IMR-90 (cell line): ENCODE measurements around the gene PRAMEF13.
"Not testable (repeated sequence)": the region's sequence is repeated elsewhere in the genome, so short reads cannot be mapped to it uniquely, and the experiment has no call there.

Experiments
- BHLHE40 ChIP-seq: fragments of 150-350 bp; IDR thresholded peaks from 2 replicates; pipeline ENCODE4 v1.6.1; 2016; ENCODE audit warnings: mild to moderate bottlenecking, low read depth, low read length
- CEBPB ChIP-seq: IDR thresholded peaks from 2 replicates; pipeline ENCODE4 v1.6.1; 2012; ENCODE audit warnings: low read depth, low read length, improper control_type of control experiment
- CHD1 ChIP-seq: IDR thresholded peaks from 2 replicates; pipeline ENCODE4 v1.6.1; 2012; ENCODE audit warnings: low read depth, low read length, improper control_type of control experiment
- FOS ChIP-seq: fragments of 150-350 bp; IDR thresholded peaks from 2 replicates; pipeline ENCODE4 v1.6.1; 2016; ENCODE audit warnings: low read depth, low read length
- MAFK ChIP-seq: IDR thresholded peaks from 2 replicates; pipeline ENCODE4 v1.6.1; 2012; ENCODE audit warnings: low read depth, low read length, improper control_type of control experiment
- MXI1 ChIP-seq: IDR thresholded peaks from 2 replicates; pipeline ENCODE4 v1.6.1; 2012; ENCODE audit warnings: low read depth, mild to moderate bottlenecking, low read length, moderate library complexity, borderline replicate concordance
- POLR2A ChIP-seq: IDR thresholded peaks from 2 replicates; pipeline ENCODE4 v1.6.1; 2012; ENCODE audit warnings: mild to moderate bottlenecking, low read depth, low read length
- RAD21 ChIP-seq: IDR thresholded peaks from 2 replicates; pipeline ENCODE4 v1.6.1; 2012; ENCODE audit warnings: low read length, improper control_type of control experiment
- RCOR1 ChIP-seq: IDR thresholded peaks from 2 replicates; pipeline ENCODE4 v1.6.1; 2012; ENCODE audit warnings: mild to moderate bottlenecking, low read length, improper control_type of control experiment; ENCODE audit not compliant: insufficient replicate concordance
- RFX5 ChIP-seq: IDR thresholded peaks from 2 replicates; pipeline ENCODE4 v1.8.0; 2012; ENCODE audit warnings: low read depth, mild to moderate bottlenecking, low read length, moderate library complexity
- SMC3 ChIP-seq: fragments of 150-350 bp; IDR thresholded peaks from 2 replicates; pipeline ENCODE4 v1.6.1; 2016; ENCODE audit warnings: low read depth, mild to moderate bottlenecking, antibody characterized with exemption, low read length, moderate library complexity
- TF ChIP-seq, protein P1 (sequence below): conservative IDR thresholded peaks from 2 replicates; pipeline ENCODE4 v1.5.1; 2012; ENCODE audit warnings: mild to moderate bottlenecking, low read depth, low read length, improper control_type of control experiment
- TF ChIP-seq, protein P2 (sequence below): fragments of 150-350 bp; IDR thresholded peaks from 2 replicates; pipeline ENCODE4 v1.6.1; 2016; ENCODE audit warnings: low read depth, mild to moderate bottlenecking, low read length, moderate library complexity, borderline replicate concordance
- TF ChIP-seq, protein P3 (sequence below): fragments of 150-350 bp; IDR thresholded peaks from 2 replicates; pipeline ENCODE4 v1.6.1; 2017; ENCODE audit warnings: mild to moderate bottlenecking, antibody characterized with exemption, low read length, low read depth

DNA sequence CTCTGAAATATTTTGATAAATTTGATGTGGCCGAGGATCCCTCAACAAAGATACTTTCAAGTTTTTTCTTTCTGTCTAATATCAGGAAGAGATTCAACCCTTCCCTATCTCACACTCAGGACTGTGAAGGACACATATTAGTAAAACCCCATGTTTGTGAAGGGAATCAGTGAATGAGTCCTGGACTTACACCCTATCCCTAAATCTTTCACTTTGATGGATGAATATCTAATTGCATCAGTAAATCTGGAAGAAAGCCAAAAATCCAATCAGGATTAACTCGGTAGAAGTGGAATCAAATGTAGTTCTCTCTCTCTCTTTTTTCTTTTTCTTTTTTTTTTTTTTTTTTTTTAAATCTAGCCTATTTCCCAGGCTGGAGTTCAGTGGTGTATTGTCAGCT lies 29.7 kb downstream of the PRAMEF13 start, which contains the start of gene PRAMEF9:
- TF ChIP-seq, protein P1, sequence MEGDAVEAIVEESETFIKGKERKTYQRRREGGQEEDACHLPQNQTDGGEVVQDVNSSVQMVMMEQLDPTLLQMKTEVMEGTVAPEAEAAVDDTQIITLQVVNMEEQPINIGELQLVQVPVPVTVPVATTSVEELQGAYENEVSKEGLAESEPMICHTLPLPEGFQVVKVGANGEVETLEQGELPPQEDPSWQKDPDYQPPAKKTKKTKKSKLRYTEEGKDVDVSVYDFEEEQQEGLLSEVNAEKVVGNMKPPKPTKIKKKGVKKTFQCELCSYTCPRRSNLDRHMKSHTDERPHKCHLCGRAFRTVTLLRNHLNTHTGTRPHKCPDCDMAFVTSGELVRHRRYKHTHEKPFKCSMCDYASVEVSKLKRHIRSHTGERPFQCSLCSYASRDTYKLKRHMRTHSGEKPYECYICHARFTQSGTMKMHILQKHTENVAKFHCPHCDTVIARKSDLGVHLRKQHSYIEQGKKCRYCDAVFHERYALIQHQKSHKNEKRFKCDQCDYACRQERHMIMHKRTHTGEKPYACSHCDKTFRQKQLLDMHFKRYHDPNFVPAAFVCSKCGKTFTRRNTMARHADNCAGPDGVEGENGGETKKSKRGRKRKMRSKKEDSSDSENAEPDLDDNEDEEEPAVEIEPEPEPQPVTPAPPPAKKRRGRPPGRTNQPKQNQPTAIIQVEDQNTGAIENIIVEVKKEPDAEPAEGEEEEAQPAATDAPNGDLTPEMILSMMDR = not testable (repeated sequence)
- not testable (repeated sequence) for TF ChIP-seq POLR2A, RFX5, CEBPB, MAFK, CHD1, FOS, RCOR1, SMC3, RAD21, BHLHE40, MXI1
- TF ChIP-seq, protein P2, sequence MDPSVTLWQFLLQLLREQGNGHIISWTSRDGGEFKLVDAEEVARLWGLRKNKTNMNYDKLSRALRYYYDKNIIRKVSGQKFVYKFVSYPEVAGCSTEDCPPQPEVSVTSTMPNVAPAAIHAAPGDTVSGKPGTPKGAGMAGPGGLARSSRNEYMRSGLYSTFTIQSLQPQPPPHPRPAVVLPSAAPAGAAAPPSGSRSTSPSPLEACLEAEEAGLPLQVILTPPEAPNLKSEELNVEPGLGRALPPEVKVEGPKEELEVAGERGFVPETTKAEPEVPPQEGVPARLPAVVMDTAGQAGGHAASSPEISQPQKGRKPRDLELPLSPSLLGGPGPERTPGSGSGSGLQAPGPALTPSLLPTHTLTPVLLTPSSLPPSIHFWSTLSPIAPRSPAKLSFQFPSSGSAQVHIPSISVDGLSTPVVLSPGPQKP = not testable (repeated sequence)
- TF ChIP-seq, protein P3, sequence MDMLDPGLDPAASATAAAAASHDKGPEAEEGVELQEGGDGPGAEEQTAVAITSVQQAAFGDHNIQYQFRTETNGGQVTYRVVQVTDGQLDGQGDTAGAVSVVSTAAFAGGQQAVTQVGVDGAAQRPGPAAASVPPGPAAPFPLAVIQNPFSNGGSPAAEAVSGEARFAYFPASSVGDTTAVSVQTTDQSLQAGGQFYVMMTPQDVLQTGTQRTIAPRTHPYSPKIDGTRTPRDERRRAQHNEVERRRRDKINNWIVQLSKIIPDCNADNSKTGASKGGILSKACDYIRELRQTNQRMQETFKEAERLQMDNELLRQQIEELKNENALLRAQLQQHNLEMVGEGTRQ = not testable (repeated sequence)
